NCI-H128 (cell line): Measurements from ENCODE around the gene SDHC.
"Not testable (repeated sequence)": the region's sequence is repeated elsewhere in the genome, so short reads cannot be mapped to it uniquely, and the experiment has no call there.

Experiments used
- DNase-seq: peaks from one replicate; lab custom pipeline; 2025; ENCODE audit not compliant: unreplicated experiment; lab: John Stamatoyannopoulos, UW

The SDHC gene

GRCh38 chr1:161309868-161310267 is 4.3 kb upstream of the SDHC start, which contains the start of gene MPZ:
Gene MPZ (minus strand): TSS chr1:161309968. CDS start chr1:161309905, 63 bp downstream.
- no peak for DNase-seq

GRCh38 chr1:161311595-161312181 is 2.5 kb upstream of the SDHC start:
- no peak for DNase-seq

GRCh38 chr1:161313554-161314200 is 504 bp upstream of the SDHC start:
- no peak for DNase-seq

GRCh38 chr1:161315841-161316674 is 1.9 kb downstream of the SDHC start:
- not testable (repeated sequence) for DNase-seq

DNA sequence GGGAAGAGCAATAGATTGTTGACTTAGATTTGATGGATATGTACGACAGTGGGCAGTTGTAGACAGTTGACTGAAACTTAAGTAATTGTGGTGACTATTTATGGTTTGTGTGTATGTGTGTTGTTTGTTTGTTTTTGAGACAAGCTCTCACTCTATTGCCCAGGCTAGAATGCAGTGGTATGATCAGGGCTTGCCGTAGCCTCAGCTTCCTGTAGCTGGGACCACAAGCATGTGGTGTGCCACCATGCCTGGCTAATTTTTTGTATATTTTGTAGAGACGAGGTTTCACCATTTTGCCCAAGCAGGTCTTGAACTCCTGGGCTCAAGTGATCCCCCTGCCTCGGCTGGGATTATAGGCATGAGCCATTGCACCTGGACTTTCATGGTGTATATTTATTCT is 9.8 kb downstream of the SDHC start:
- DNase-seq: no peak

DNA sequence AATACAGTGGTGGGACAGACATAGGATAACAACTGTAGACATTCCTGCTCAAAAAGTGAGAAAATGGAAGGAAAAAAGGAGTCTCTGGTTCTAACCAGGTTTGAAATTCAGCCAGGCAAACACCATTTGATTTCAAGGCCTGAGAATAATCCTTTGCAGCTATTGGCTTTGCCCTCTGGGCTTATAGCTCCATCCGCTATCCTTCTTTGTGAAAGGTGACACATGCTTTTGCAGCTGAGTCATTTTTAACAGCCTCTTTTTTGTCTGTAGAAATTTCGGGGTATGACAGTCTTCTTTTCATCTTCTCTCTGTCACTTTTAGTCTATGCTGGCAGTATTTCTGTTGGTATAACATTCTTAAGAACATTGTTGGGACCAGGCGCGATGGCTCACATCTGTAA is 16.2 kb downstream of the SDHC start:
- no peak for DNase-seq

GRCh38 chr1:161333166-161333565 is 19.0 kb downstream of the SDHC start:
- no peak for DNase-seq

DNA sequence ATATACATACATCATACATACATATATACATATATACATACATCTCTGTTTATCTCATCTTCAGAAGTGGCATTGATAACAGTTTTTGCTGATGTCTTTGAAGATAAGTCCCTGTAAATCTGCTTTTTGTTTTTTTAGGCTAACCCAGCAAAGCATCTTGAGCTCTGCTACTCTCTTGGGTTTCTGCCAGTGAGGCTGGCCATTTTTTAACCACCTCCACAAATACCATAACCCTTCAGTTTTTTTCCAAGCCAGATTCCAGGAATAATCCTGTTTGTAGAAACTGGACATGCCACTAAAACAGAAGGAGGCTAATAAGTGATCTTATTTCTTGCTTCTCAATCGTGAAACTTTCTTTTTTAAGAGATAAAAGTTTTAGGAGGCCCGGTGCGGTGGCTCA is 21.6 kb downstream of the SDHC start:
- no peak for DNase-seq

DNA sequence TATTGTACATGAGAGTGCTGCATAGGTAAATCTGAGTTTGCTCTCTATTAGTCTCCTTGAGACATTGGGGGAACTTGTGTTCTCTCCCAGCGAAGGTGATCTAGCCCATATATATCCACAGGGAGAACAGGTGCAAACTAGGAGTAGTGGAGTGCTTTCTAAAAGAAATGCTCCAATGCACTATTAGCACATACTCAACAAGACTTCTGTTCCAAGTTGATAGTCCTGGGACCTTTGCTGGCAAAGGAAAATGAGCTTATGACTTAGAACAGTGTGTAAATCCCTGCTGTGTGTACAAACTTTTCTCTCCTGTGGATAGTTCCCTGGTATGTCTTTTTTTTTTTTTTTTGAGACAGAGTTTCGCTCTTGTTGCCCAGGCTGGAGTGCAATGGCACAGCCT is 28.0 kb downstream of the SDHC start:
- DNase-seq: no peak

DNA sequence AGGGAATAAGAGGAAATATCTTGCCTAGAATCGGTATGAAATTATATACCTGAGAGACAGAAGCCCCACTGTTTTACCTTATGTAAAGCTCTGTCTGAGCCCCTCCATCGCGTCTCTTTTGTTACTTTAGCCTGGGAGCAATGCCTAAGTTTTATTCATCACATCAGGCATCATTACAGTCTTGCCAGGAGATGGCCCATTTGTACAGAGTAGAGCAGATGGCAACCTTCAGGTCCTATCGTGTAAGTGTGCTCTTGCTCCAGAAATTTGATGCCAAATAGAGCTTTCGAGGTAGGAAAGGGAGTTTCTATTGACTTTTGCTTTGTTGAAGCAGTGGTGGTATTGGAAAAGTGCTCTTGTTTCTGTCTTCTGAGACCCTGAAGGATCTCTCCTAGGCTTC is 28.6 kb downstream of the SDHC start:
- no peak for DNase-seq

DNA sequence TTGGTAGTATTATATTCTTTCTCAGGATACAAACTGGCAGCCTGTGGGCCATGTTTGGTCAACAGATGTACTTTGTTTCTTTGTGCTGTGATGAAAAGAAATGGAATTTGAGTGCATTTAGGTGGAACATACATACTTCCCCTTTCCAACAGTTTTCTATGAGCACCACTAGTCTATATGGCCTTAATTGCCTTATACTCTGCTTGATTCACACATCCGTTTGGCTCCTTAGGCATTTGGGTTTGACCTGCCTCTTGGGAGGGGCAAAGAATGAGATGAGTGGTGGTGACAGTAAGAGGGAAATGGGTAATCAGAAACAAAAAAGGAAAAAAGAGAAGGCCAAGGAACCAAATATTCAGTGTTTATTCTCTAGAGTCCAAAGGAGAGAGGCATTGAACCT is 36.5 kb downstream of the SDHC start:
- DNase-seq: no peak

DNA sequence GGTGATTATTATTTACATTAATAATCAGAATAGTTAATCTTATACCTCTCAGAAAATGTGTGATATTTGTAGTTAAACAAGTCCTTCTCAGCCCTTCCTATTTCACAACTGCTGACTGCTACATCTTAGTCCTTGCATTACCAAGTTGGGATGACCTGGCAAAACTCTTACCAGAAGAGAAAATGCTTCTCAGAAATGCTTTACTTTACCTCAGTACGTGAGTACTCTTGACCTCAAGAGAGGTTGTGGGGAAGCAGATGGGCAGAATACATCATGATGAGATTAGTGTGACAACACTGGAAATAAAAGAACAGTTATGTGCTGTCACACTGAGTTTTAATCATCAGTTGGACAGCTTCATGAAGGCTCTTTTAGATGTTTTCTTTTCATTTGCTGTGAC is 37.3 kb downstream of the SDHC start:
- DNase-seq: no peak

DNA sequence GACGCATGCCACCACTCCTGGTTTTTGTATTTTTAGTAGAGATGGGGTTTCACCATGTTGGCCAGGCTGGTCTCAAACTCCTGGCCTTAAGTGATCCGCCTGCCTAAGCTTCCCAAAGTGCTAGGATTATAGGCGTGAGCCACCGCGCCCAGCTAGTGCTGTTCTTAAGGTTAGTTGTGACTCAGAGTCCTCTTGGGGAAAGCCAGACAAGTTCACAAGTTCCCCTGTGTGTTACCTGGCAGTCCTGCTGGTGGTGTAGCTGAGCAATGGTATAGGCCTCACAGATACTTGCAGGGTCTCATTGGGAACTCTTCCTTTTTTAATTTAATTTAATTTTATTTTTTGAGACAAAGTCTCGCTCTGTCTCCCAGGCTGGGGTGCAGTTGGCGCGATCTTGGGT is 42.9 kb downstream of the SDHC start:
- no peak for DNase-seq

DNA sequence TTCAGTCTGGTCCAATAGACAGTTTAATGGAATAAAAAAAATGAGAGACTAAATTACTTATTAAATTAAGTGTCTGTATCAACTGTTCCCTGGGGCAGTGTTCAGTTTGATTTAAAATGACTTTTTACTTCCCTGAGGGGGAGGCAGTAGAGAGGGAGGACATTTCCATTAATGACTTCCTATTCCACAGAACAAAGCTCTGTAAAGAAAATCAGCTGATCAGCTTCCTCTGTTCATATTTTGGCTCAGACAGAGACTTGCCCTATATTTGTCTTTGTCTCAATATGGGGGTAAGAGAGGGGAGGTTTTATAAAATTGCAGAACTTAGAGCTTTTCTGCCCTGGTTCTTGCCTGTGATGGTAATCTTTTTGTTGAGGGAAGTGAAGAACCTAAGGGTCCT is 45.1 kb downstream of the SDHC start:
- DNase-seq: no peak

- no peak for DNase-seq
Measured at GRCh38 chr1:161364332-161364731, 50.2 kb downstream of the SDHC start.

GRCh38 chr1:161365207-161365606 is 51.0 kb downstream of the SDHC start:
- no peak for DNase-seq

- peak; percentile 30 for DNase-seq
Measured at GRCh38 chr1:161367684-161368400, 53.7 kb downstream of the SDHC start, which contains the start of gene CFAP126. Gene CFAP126 (minus strand): TSS chr1:161367876. CDS start chr1:161367868, 8 bp downstream.

DNA sequence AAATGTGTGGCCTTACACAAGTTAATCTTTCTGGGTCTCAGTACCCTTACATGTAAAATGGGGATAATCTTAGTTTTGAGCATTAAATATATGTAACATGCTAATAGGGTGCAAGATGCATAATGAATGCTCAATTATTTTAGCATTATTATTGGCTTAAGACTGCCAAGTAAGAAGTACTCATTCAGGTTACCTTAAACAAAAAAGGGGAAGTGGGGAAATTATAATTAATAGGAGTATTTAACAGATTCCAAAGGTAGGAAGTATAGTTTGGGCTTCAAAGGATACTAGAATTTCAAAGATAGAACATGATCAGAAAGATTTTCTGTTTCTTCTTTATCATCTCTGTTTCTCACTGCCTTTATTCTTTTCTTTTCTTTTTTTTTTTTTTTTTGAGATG is 59.3 kb downstream of the SDHC start:
- no peak for DNase-seq

DNA sequence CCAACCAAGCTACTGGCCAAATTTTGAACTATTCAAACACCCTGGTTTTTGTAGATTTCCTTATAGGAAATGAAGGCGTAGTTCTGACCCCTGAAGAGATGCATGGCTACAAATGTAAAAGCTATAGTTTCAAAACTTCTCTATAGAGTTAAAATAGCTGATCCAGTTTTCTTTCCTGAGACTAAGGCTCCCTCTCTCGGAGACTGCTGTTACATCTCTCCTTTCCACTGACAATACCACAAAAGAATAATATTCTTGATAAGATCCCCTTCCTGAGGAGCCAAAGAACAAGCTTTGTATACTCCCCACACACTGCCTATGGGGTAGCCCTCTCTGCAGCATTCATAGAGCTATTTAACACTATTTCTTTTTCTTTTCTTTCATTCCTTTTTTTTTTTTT is 60.2 kb downstream of the SDHC start:
- DNase-seq: no peak

DNA sequence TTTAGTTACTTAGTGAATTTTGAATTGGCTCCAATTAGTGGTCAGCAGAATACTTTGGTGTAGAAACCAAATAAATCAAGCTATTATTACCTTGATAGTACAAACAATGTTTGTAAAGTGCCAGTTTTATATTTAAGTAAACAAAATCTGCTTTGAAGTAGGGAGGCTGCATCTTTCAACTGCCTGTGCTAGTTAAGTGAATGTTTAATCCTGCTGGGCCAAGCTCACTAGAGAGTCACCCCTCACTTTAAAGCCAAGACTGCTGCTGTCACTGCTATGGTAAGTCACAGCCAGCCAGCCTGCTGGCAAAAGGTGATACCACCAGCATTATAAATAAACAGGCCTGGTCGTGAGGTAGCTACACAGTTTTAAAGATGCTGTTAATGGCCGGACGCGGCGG is 63.8 kb downstream of the SDHC start:
- DNase-seq: no peak

DNA sequence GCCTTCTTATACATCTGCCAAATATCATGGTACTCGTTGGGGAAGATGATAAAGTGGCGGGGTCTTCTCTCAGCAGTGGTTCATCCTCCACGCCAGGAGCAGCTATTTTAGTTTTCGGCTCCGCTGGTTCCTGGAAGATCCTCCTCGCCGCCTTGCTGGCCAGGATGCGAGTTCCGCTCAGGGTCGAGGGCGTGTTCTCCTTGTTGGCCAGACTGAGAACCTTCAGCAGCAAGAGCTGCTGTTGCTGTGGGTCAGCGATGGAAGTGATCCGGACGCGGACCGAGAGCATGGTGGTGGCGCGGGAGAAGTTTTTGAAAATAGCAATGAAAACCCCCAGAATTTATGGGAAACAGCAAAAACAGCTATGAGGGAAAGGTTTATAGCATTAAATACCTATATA is 64.9 kb downstream of the SDHC start:
- no peak for DNase-seq
